Esophagus (tissue), 2 donors: ENCODE results near the gene FDX1. TPM values are rescaled to one million over a fixed set of nuclear protein-coding genes. Genes with fewer than 3 reads are reported as not detected.
"Not testable (repeated sequence)": the region's sequence is repeated elsewhere in the genome, so short reads cannot be mapped to it uniquely, and the experiment has no call there.

ENCODE experiments used
- H3K27ac ChIP-seq, 2 donors: one replicate each; pipeline ENCODE4 v1.5.1; 2013; ENCODE audit warnings: low read depth in 2 of 2, mild to moderate bottlenecking in 2 of 2, inconsistent platforms in 1 of 2, low read length in 1 of 2, moderate library complexity in 1 of 2
- H3K27me3 ChIP-seq, 2 donors: one replicate each; pipeline ENCODE4 v1.6.1; 2013; ENCODE audit warnings: low read length in 2 of 2, control low read depth in 1 of 2, mild to moderate bottlenecking in 1 of 2; ENCODE audit not compliant: insufficient read depth in 2 of 2, control insufficient read depth in 1 of 2
- H3K36me3 ChIP-seq, 2 donors: one replicate each; pipeline ENCODE4 v1.6.1; 2013; ENCODE audit warnings: low read length in 1 of 2; ENCODE audit not compliant: control insufficient read depth in 2 of 2, insufficient read depth in 2 of 2
- H3K4me1 ChIP-seq, 2 donors: one replicate each; pipeline ENCODE4 v1.6.1; 2013; ENCODE audit warnings: low read length in 1 of 2; ENCODE audit not compliant: control insufficient read depth in 2 of 2, insufficient read depth in 2 of 2
- H3K4me3 ChIP-seq, 2 donors: one replicate each; pipeline ENCODE4 v1.5.1; 2013; ENCODE audit warnings: low read length in 2 of 2, mild to moderate bottlenecking in 2 of 2, low read depth in 1 of 2, moderate library complexity in 1 of 2
- H3K9me3 ChIP-seq, 2 donors: one replicate each; pipeline ENCODE4 v1.6.1; 2013; ENCODE audit warnings: mild to moderate bottlenecking in 2 of 2, low read depth in 1 of 2, low read length in 1 of 2, moderate library complexity in 1 of 2; ENCODE audit not compliant: control insufficient read depth in 2 of 2, insufficient read depth in 1 of 2
- WGBS, 2 donors: extraction: QIAGEN DNeasy Blood & Tissue Kit; methylation state at CpG; one replicate each; pipeline ENCODE4 v1.1.7; 2013; 5-methylcytosine and 5-hydroxymethylcytosine counted together
- polyA plus RNA-seq, 2 donors: library from polyadenylated mRNA; stranded (reverse); fragments of 200-250 nt; gene quantifications; one replicate each; pipeline ENCODE4 v1.2.3, GENCODE V29; 2013
- donor health status: healthy with polysubstance abuse.
- donor health status: Bipolar disorder and iron deficiency.

The FDX1 gene, protein sequence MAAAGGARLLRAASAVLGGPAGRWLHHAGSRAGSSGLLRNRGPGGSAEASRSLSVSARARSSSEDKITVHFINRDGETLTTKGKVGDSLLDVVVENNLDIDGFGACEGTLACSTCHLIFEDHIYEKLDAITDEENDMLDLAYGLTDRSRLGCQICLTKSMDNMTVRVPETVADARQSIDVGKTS
- polyA plus RNA-seq = 1 to 10 TPM; 8.0 to 9.4 TPM

DNA sequence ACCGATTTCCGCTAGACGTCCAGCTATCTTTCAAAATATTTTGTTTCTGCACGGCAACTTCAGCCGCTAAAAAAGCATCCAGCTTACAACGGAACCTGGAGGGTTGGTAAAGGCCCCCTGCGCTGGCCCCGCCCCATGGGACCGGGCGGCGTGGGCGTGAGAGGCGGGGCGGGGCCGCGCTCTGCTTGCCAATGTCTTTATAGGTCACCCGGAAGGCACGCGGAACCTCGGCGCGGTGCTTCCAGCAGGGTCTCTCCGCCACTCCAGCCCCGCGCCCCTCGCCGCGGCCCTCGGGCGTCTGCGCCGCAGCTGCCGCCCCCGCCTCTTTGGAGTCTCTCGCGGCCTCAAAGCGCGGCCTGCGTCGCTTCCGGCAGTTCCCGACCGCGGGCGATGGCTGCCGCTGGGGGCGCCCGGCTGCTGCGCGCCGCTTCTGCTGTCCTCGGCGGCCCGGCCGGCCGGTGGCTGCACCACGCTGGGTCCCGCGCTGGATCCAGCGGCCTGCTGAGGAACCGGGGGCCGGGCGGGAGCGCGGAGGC lies at the start of gene FDX1:
TSS of gene FDX1 (plus strand) at position 218 of the 536 bp plus-strand sequence. CDS start at position 391, 173 bp downstream.
- Histone ChIP-seq H3K36me3 (no peaks in the 10 kb centered on the region), H3K9me3 (no peaks in the 10 kb centered on the region), H3K27ac (peak within 1 kb of the TSS; percentile 91 to 92), H3K4me3 (peak within 1 kb of the TSS; percentile 79 to 96), H3K4me1 (peaks cover 0 to 3% of the 10 kb centered on the region in 2 donors), H3K27me3 (no peaks in the 10 kb centered on the region)
- 1% methylated on average over 61 to 65 of the region's 65 CpGs for WGBS, 2 donors

DNA sequence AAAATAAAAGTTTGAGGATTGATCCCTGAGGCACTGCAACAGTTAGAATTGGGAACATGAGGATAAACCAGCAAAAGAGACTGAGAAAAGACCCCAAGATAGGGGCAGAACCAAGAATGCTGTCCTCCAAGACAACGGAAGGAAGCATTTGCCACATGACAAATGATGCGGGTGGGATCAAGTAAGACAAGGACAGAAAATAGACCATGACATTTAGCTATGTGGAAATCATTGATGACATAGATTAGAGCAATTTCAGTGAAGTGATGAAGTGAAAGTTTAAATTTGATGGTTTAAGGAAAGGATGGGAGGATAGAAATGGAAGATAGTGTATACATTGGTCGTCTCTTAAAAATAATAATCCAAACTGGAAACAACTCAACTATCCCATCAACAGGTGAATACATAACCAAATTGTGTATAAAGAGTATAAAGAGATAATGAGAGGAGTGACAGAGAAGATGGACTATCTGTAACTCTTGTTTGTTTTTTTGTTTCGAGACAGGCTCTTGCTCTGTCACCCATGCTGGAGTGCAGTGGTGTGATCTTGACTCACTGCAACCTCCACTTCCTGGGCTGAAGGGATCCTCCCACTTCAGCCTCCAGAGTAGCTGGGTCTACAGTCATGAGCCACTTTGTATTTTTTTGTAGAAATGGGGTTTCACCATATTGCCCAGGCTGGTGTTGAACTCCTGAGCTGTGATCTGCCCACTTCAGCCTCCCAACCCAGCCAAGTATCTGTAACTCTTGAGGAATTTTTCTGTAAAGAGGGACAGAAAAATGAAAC lies 48.7 kb upstream of the FDX1 start:
- WGBS, 2 donors = 80 to 87% methylated on average over 4 of the region's 4 CpGs
- Histone ChIP-seq H3K36me3 (no peaks in the 10 kb centered on the region), H3K4me3 (no peak overlapping the region), H3K27ac (no peak overlapping the region), H3K4me1 (no peaks in the 10 kb centered on the region), H3K27me3 (no peaks in the 10 kb centered on the region), H3K9me3 (no peaks in the 10 kb centered on the region)

DNA sequence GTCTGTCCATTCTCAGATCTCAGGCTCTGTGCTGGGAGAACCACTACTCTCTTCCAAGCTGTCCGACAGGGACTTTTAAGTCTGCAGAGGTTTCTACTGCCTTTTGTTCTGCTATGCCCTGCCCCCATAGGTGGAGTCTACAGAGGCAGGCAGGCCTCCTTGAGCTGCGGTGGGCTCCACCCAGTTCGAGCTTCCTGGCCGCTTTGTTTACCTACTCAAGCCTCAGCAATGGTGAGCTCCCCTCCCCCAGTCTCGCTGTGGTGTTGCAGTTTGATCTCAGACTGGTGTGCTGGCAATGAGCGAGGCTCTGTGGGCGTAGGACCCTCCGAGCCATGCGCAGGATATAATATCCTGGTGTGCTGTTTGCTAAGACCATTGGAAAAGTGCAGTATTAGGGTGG lies 41.5 kb upstream of the FDX1 start:
- not testable (repeated sequence) for H3K27ac ChIP-seq, H3K36me3 ChIP-seq, H3K27me3 ChIP-seq, H3K4me3 ChIP-seq, H3K9me3 ChIP-seq, H3K4me1 ChIP-seq
- 83 to 87% methylated on average over 9 of the region's 9 CpGs for WGBS, 2 donors

DNA sequence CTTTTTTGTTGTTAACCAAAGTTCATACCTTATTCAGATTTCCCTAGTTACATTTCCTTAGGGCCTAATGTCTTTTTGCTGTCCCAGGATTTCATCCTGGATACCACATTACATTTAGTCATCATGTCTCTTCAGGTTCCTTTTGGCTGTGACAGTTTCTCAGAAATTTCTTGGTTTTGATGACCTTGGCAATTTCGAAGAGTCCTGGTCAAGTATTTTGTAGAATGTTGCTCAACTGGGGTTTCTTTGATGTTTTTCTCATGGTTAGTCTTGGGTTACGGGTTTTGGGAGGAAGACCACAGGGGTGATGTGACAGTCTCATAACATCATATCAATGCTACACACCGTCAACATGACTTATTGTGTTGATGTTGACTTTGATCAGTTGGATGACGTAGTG lies 39.8 kb upstream of the FDX1 start:
- no peaks in the 10 kb centered on the region for H3K4me1 ChIP-seq
- WGBS, 2 donors = 74 to 83% methylated on average over 4 of the region's 4 CpGs
- no peak overlapping the region for H3K4me3 ChIP-seq
- no peaks in the 10 kb centered on the region for H3K27me3 ChIP-seq
- no peaks in the 10 kb centered on the region for H3K9me3 ChIP-seq
- no peak overlapping the region for H3K27ac ChIP-seq
- no peaks in the 10 kb centered on the region for H3K36me3 ChIP-seq

DNA sequence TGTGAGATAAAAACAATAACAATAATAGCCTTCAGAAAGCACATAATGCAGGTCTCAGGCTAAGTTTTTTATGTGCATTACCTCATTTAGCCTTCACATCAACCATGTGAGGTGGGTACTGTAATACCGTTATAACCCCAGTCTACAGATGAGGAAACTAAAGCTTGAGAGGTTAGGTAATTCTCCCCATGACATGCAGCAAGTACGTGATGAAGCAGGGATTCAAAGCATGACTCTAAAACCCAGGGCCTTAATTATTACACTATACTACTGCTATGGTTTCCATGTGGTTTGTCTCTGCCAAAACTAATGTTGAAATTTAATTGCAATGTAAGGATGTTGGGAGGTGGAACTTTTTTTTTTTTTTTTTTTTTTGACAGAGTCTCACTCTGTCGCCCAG lies 37.7 kb upstream of the FDX1 start:
- Histone ChIP-seq H3K27me3 (no peaks in the 10 kb centered on the region), H3K4me3 (no peak overlapping the region), H3K27ac (no peak overlapping the region), H3K36me3 (no peaks in the 10 kb centered on the region), H3K9me3 (no peaks in the 10 kb centered on the region), H3K4me1 (no peaks in the 10 kb centered on the region)
- 89 to 98% methylated on average over 3 of the region's 3 CpGs for WGBS, 2 donors

DNA sequence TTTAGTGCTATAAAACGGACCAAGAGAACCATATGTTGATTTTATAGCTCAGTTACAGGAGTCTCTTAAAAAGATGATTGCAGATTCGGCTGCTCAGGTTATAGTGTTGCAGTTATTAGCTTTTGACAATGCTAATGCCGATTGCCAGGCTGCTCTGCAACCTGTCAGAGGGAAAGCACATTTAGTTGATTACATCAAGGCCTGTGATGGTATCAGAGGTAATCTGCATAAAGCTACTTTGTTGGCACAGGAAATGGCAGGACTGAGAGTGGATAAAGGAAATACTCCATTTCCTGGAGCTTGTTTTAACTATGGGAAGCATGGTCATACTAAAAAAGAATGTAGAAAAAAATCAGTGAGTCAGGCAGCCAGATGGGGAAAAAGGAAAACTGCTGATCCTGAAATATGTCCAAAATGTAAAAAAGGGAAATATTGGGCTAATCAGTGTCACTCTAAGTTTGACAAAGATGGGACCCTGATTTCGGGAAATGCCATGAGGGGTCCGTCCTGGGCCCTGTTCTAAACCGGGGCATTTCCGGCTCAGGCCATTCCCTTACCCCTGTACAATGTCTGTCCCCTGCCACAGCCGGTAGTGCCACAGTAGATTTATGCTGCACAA lies 32.0 kb upstream of the FDX1 start:
- H3K27me3 ChIP-seq, H3K4me3 ChIP-seq, H3K4me1 ChIP-seq, H3K36me3 ChIP-seq, H3K27ac ChIP-seq, H3K9me3 ChIP-seq: not testable (repeated sequence)
- WGBS, 2 donors = 77 to 83% methylated on average over 8 of the region's 8 CpGs

DNA sequence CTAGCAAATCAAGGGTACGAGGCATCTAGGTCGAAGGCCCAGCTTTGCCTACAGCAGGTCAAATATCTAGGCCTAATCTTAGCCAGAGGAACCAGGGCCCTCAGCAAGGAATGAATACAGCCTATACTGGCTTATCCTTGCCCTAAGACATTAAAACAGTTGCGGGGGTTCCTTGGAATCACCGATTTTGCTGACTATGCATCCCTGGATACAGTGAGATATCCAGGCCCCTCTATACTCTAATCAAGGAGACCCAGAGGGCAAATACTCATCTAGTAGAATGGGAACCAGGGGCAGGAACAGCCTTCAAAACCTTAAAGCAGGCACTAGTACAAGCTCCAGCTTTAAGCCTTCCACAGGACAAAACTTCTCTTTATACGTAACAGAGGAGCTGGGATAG lies 26.2 kb upstream of the FDX1 start:
- not testable (repeated sequence) for H3K4me3 ChIP-seq, H3K36me3 ChIP-seq, H3K27me3 ChIP-seq, H3K9me3 ChIP-seq, H3K27ac ChIP-seq, H3K4me1 ChIP-seq
- WGBS, 2 donors = 96 to 99% methylated on average over 5 of the region's 5 CpGs

DNA sequence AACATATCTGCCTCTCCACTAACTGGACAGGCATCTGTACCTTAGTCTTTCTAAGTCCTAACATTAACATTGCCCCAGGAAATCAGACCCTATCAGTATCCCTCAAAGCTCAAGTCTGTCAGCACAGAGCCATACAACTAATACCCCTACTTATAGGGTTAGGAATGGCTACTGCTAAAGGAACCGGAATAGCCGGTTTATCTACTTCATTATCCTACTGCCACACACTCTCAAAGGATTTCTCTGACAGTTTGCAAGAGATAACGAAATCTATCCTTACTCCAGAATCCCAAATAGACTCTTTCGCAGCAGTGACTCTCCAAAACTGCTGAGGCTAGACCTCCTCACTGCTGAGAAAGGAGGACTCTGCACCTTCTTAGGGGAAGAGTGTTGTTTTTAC lies 24.1 kb upstream of the FDX1 start:
- 63 to 68% methylated on average over 4 of the region's 4 CpGs for WGBS, 2 donors
- not testable (repeated sequence) for H3K36me3 ChIP-seq

DNA sequence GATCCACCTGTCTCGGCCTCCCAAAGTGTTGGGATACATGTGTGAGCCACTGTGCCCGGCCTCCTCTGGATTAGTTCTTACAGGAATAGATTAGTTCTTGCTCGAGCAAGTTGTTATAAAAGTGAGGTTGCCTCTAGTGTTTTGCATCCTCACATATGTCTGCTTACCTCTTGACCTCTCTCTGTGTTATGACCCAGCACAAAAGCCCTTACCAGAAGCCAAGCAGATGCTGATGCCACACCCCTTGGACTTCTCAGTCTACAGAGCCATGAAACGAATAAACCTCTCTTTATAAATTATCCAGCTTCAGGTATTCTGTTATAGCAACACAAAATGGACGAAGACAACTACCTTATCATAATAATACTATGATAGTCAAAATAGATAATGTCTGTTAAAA lies 22.4 kb upstream of the FDX1 start:
- Histone ChIP-seq H3K9me3 (no peaks in the 10 kb centered on the region), H3K27me3 (no peaks in the 10 kb centered on the region), H3K4me3 (no peak overlapping the region), H3K4me1 (no peaks in the 10 kb centered on the region), H3K27ac (no peak overlapping the region), H3K36me3 (no peaks in the 10 kb centered on the region)
- 84 to 85% methylated on average over 5 of the region's 5 CpGs for WGBS, 2 donors

More for the DNA sequence above, 24.1 kb upstream of the FDX1 start:
- H3K27me3 ChIP-seq, H3K4me1 ChIP-seq, H3K9me3 ChIP-seq, H3K27ac ChIP-seq, H3K4me3 ChIP-seq: not testable (repeated sequence)
